ENCODE measurements around the gene FXYD3.

GRCh38 chr19:35136231-35136630 lies 20.6 kb downstream of the FXYD3 start:
- TF ChIP-seq, protein P1, sequence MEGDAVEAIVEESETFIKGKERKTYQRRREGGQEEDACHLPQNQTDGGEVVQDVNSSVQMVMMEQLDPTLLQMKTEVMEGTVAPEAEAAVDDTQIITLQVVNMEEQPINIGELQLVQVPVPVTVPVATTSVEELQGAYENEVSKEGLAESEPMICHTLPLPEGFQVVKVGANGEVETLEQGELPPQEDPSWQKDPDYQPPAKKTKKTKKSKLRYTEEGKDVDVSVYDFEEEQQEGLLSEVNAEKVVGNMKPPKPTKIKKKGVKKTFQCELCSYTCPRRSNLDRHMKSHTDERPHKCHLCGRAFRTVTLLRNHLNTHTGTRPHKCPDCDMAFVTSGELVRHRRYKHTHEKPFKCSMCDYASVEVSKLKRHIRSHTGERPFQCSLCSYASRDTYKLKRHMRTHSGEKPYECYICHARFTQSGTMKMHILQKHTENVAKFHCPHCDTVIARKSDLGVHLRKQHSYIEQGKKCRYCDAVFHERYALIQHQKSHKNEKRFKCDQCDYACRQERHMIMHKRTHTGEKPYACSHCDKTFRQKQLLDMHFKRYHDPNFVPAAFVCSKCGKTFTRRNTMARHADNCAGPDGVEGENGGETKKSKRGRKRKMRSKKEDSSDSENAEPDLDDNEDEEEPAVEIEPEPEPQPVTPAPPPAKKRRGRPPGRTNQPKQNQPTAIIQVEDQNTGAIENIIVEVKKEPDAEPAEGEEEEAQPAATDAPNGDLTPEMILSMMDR (IDR thresholded peaks at IDR 0.05) = no peak
- no peak for TF ChIP-seq POLR2A (IDR thresholded peaks at IDR 0.05)
- no peak for TF ChIP-seq POLR2AphosphoS5 (IDR thresholded peaks at IDR 0.05)

All from prostate gland (tissue), 2 donors.